A172 (cell line): ENCODE measurements around the gene PRKG1. TPM values are rescaled to one million over a fixed set of nuclear protein-coding genes. Genes with fewer than 3 reads are reported as not detected.

Experiments
- DNase-seq: peaks from one replicate; pipeline ENCODE4 v3.0.0-alpha.2; 2015; ENCODE audit warnings: low spot score
- total RNA-seq: library from RNA; depleted of rRNA; stranded (reverse); fragments of >200 nt; shearing (Covaris generic); gene quantifications from 2 replicates; pipeline ENCODE4 v1.2.3, GENCODE V29; 2014

The PRKG1 gene
- total RNA-seq, 1 experiment from 2014 or later: 0.22 TPM

DNA sequence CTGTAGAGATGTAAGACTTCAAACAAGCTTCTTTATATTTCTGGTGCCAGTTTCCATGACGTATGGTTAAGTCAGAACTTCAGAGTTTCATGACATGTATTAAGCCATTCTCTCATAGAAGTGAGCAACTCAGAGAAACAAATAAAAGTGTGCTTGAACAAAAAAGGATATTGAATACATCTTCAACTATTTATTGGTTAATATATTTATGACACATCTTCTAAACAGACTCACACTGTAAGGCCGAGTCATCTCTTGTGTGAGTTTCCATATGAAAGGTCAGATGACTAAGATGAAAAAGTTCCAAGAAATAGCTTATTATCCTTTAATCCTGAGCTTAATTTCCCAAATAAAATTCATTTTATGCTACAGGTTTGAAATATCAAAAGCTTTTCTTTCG, 730.6 kb downstream of the PRKG1 start:
- DNase-seq: no peak

DNA sequence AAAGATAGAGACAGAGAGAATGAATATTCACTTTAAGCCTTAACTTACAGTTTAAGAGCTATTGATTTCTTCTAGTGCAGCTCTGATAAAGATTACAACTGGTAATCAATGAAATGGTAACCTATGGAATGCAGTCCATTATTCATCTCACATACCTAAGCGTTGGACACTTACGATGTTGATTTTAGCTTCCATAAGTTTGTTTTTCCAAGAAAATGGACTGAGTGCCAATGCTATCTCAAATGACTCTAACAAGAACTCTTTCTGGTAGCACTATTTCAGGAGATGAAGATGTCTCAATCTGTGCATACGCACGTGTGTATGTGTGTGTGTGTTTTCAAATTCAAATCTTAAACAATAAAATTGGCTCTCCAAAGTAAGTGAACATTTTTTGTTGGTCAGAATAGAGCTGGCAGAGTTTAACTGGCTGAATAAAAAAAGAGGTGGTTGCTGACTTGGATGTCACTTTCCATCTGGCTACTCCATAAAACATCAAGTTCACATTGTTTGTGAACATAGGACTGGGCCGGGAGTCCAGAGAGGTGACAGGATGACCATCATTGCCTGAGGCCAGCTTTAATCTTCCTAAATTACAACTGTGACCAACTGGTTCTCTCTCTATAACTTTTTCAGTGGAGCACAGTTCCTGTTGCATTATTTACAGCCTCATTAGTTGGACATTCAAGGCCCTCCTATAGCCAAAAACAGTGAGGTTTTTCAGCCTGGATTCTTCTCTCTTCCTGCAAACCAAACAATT, 732.0 kb downstream of the PRKG1 start:
- no peak for DNase-seq

DNA sequence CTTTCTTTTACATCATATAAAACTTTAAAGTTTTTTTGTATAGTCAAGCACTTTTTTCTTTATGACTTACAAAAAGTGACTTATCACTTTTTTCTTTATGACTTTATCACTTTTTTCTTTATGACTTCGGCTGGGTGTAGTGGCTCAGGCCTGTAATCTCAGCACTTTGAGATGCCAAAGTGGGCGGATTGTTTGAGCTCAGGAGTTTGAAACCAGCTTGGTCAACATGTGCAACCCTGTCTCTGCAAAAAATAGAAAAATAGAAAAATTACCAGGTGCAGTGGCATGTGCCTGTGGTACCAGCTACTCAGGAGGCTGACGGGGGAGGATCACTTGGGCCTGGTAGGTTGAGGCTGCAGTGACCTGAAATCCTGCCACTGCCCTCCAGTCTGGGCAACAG, 733.9 kb downstream of the PRKG1 start:
- DNase-seq: no peak

GRCh38 chr10:51815723-51816122, 741.4 kb downstream of the PRKG1 start:
- no peak for DNase-seq

- DNase-seq: no peak
Observed at GRCh38 chr10:51821045-51821444, 746.8 kb downstream of the PRKG1 start.

DNA sequence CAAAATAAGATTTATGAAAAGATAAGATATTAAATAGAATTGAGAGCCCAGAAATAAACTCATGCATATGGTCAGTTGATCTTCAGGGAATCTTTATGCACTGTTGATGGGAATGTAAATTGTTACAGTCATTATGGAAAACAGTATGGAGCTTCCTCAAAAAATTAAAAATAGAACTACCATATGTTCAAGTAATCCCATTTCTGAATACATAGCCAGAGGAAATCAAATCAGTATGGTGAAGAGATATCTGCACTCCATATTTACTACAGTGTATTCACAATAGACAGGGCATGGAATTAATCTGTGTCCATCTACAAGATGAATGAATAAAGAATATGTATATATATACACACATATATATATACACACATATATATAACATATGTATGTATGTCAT, 747.5 kb downstream of the PRKG1 start:
- DNase-seq: no peak

GRCh38 chr10:51832652-51833383, 758.5 kb downstream of the PRKG1 start:
- DNase-seq: peak; percentile 49

GRCh38 chr10:51834548-51834947, 760.3 kb downstream of the PRKG1 start:
- DNase-seq: no peak

DNA sequence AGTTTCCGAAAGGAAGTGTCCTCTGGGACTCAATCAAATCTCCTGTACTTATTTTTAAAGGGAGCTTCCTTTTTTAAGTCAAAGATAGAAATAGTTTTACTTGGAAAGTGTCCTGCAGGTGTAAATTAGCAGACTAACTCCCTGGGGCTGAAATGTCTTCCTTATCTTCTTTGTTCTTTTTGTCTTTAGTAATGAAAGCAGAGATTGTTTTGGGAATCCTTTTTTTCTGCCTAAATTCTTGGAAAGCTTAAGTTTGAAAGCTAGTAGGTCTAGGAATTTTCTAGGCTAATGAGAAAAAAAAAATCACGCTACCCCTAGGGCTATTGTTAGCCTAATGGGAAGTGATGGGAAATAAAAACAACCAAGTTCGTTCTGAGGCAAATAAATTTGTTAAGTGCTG, 764.2 kb downstream of the PRKG1 start:
- DNase-seq: no peak

- no peak for DNase-seq
Observed at GRCh38 chr10:51843966-51844365, 769.7 kb downstream of the PRKG1 start.

DNA sequence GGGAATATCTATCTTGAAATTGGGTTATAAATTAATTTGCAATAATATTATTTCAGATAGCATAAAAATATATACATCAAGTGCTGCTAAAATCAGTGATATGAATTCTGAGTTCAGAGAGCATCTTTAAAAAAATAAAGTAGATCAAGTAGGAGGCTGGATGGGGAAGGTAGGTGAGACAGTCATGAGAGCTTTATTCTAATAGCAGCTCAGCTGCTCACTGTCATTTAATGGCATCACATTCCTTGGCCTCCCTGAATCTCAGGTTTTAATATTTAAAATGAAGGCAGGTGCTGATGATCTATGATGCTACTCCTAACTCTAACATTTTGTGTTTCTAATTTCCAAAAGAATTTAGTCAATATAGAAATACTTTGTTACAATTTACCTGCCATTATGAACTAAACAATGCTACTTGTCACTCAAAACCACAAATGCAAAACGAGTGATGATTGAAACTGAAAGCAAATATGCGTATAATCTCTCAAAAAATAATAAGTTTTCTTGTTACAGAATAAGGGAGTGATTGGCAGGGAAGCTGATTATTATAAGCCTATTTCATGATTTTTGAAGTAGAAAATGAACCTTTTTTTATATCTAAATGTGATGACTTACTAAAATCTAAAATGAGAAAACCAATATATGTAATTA, 772.7 kb downstream of the PRKG1 start:
- DNase-seq: no peak

DNA sequence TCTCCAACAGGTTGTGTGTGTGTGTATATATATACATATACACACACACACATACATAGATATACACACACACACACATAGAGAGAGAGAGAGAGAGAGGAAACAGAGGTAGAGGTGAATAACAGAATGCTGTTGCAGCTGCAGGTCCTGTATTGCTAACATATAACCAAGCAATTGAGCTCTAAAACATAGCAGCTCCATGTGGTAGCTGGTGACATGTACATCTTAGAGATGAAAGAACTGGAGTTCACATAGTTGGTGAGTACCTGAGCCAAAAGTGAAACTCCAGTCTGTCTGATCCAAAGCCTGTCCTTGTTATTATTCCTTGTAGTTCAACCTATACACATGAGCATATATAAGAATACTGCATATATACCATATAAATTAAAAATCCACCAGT, 778.0 kb downstream of the PRKG1 start:
- no peak for DNase-seq

GRCh38 chr10:51857305-51857704, 783.0 kb downstream of the PRKG1 start:
- DNase-seq: no peak

- DNase-seq: no peak
Observed at GRCh38 chr10:51860257-51860656, 786.0 kb downstream of the PRKG1 start.

- no peak for DNase-seq
Observed at GRCh38 chr10:51861051-51861450, 786.8 kb downstream of the PRKG1 start.

- DNase-seq: no peak
Observed at GRCh38 chr10:51861731-51862130, 787.4 kb downstream of the PRKG1 start.

GRCh38 chr10:51862149-51862548, 787.9 kb downstream of the PRKG1 start:
- no peak for DNase-seq

GRCh38 chr10:51867956-51868355, 793.7 kb downstream of the PRKG1 start:
- peak; percentile 23 for DNase-seq

- no peak for DNase-seq
Observed at GRCh38 chr10:51874131-51874530, 799.8 kb downstream of the PRKG1 start.

DNA sequence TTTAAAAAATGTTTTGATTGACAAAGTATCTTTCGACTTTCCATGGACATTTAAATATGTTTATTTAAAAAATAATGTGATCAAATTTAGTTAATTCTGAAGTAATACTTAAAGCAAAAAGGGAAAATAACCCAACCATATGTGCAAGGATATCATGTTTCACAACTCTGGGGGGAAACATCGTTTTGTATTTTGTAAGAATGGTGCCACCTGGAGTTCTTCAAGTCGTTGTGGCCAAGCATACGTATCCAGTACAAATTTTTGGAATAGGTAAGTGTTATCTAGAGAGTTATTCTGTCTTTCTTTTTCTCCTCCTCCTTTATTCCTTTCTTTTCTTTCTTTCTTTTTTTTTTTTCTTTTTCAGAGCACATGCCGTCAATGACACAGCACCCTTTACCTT, 801.3 kb downstream of the PRKG1 start:
- no peak for DNase-seq

- no peak for DNase-seq
Observed at GRCh38 chr10:51876503-51876902, 802.2 kb downstream of the PRKG1 start.

DNA sequence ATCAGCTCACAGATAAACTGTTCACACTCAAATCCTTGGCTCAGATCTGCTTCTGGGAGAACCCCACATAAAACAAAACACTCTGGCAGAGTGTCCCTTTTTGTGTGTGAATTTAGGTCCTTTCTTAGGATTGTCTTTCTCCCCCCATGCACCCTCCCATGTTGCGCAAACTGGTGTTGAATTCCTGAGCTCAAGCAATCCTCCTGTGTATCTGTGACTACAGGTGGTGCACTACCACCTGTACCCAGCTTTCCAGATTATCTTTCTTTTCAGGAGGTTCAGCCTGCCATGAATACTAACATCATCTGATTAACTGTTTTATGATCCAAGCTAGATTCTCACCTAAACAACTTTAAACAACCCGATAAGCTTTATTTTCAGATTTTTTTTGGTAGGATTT, 802.7 kb downstream of the PRKG1 start:
- DNase-seq: no peak

GRCh38 chr10:51877636-51878035, 803.3 kb downstream of the PRKG1 start:
- no peak for DNase-seq
